Prostate gland (tissue), 2 donors: ENCODE data around the gene KRT6B. TPM values are rescaled to one million over a fixed set of nuclear protein-coding genes. Genes with fewer than 3 reads are reported as not detected.

Source experiments
- DNase-seq: peaks from one replicate; pipeline ENCODE4 v3.0.0-alpha.2; 2019; ENCODE audit warnings: low spot score
- H3K27ac ChIP-seq, 2 donors: fragments of 200-600 bp; sonication (generic); 2 replicates each; pipeline ENCODE4 v1.5.1; 2017 to 2019
- H3K27me3 ChIP-seq: fragments of 200-600 bp; sonication (generic); replicated peaks from 2 replicates; pipeline ENCODE4 v1.5.1; 2019; ENCODE audit not compliant: insufficient read depth
- H3K36me3 ChIP-seq, 2 donors: fragments of 200-600 bp; sonication (generic); 1 replicate in 1 of 2; 2 replicates in 1 of 2; pipeline versions ENCODE4 v1.5.1 to v1.8.1; 2017 to 2019
- H3K4me1 ChIP-seq: fragments of 200-600 bp; sonication (generic); replicated peaks from 2 replicates; pipeline ENCODE4 v1.5.1; 2019
- H3K4me3 ChIP-seq, 2 donors: fragments of 200-600 bp; sonication (generic); 2 replicates each; pipeline ENCODE4 v1.5.1; 2017 to 2019
- H3K9me3 ChIP-seq: fragments of 200-600 bp; sonication (generic); 2 replicates; pipeline ENCODE4 v1.5.1; 2017
- CTCF ChIP-seq, 4 experiments: fragments of 200-600 bp in 2 of 4; fragments of 450-650 bp in 2 of 4; sonication (generic) in 2 of 4; IDR thresholded peaks; 1 replicate in 3 of 4; 2 replicates in 1 of 4; pipeline ENCODE4 v1.5.1; 2016 to 2019; ENCODE audit warnings: antibody characterized with exemption in 4 of 4, mild to moderate bottlenecking in 2 of 4, moderate library complexity in 2 of 4
- POLR2A ChIP-seq: fragments of 450-650 bp; IDR thresholded peaks from one replicate; pipeline ENCODE4 v1.6.1; 2016; ENCODE audit warnings: antibody characterized with exemption, mild to moderate bottlenecking
- POLR2AphosphoS5 ChIP-seq: sonication (generic); formaldehyde crosslinking; IDR thresholded peaks from one replicate; pipeline ENCODE4 v1.6.1; 2017; ENCODE audit warnings: antibody characterized with exemption
- WGBS: methylation state at CpG from one replicate; pipeline ENCODE4 v1.1.5; 2018; 5-methylcytosine and 5-hydroxymethylcytosine counted together
- intact Hi-C: fragments of 100-400 bp; cut with DNase I; formaldehyde crosslinking; loops from one replicate; pipeline ENCODE4 v1.14.2; 2022
- total RNA-seq, 2 donors: library from RNA; depleted of rRNA; stranded (reverse); fragments of >200 nt; gene quantifications; one replicate each; pipeline ENCODE4 v1.1.0, GENCODE V29; 2016

KRT6B gene
- total RNA-seq, 2 donors from 2014 or later: 0.40 to 0.87 TPM

GRCh38 chr12:52441320-52441911 lies 10.5 kb downstream of the KRT6B start:
- DNase-seq: no peak
- Histone ChIP-seq H3K4me3 (no peak overlapping the region), H3K9me3 (no peaks in the 10 kb centered on the region), H3K27ac (no peak overlapping the region), H3K36me3 (no peaks in the 10 kb centered on the region), H3K4me1 (no peaks in the 10 kb centered on the region), H3K27me3 (no peaks in the 10 kb centered on the region)
- WGBS: 78% methylated on average over 9 of the region's 9 CpGs
- no peak for TF ChIP-seq POLR2AphosphoS5
- no peak for TF ChIP-seq CTCF (IDR thresholded peaks at IDR 0.05)
- no peak for TF ChIP-seq POLR2A
- intact Hi-C loops: no loop called here

GRCh38 chr12:52440821-52441319 lies 11.1 kb downstream of the KRT6B start:
- no peak for TF ChIP-seq POLR2A
- TF ChIP-seq POLR2AphosphoS5: no peak
- no peak for TF ChIP-seq CTCF (IDR thresholded peaks at IDR 0.05)
- no peaks in the 10 kb centered on the region for H3K27me3 ChIP-seq
- no peak for DNase-seq
- intact Hi-C loops: no loop called here
- no peaks in the 10 kb centered on the region for H3K9me3 ChIP-seq
- no peak overlapping the region for H3K4me3 ChIP-seq
- WGBS: 75% methylated on average over 5 of the region's 5 CpGs
- H3K4me1 ChIP-seq: no peaks in the 10 kb centered on the region
- H3K27ac ChIP-seq: no peak overlapping the region
- H3K36me3 ChIP-seq: no peaks in the 10 kb centered on the region

GRCh38 chr12:52439845-52440244 lies 12.1 kb downstream of the KRT6B start:
- WGBS: 64% methylated on average over 2 of the region's 2 CpGs
- Histone ChIP-seq H3K4me1 (no peaks in the 10 kb centered on the region), H3K27ac (no peak overlapping the region), H3K9me3 (no peaks in the 10 kb centered on the region), H3K27me3 (no peaks in the 10 kb centered on the region), H3K36me3 (no peaks in the 10 kb centered on the region), H3K4me3 (no peak overlapping the region)
- DNase-seq: no peak
- TF ChIP-seq POLR2A (no peak), CTCF (IDR thresholded peaks at IDR 0.05) (no peak), POLR2AphosphoS5 (no peak)
- intact Hi-C loops: no loop called here

GRCh38 chr12:52439420-52439819 lies 12.5 kb downstream of the KRT6B start:
- Histone ChIP-seq H3K4me3 (no peak overlapping the region), H3K4me1 (no peaks in the 10 kb centered on the region), H3K9me3 (no peaks in the 10 kb centered on the region), H3K27me3 (no peaks in the 10 kb centered on the region), H3K36me3 (no peaks in the 10 kb centered on the region), H3K27ac (no peak overlapping the region)
- no peak for DNase-seq
- TF ChIP-seq CTCF (IDR thresholded peaks at IDR 0.05) (no peak), POLR2A (no peak), POLR2AphosphoS5 (no peak)
- intact Hi-C loops: no loop called here
- 82% methylated on average over 8 of the region's 8 CpGs for WGBS
